GM12878 (cell line): ENCODE results near the gene VMP1. TPM values are rescaled to one million over a fixed set of nuclear protein-coding genes. Genes with fewer than 3 reads are reported as not detected.

Experiments
- ATAC-seq: fragments of 200-7000 bp; cut with Tn5 transposase; 3 replicates; pipeline ENCODE4 v1.9.1; 2020; ENCODE audit warnings: mild to moderate bottlenecking, moderate library complexity
- BruUV-seq: library from RNA; stranded (reverse); fragments of 400-500 nt; replicated peaks from 2 replicates; lab custom pipeline; 2021; lab: Mats Ljungman, UMichigan
- CTCF ChIA-PET: fragments of 300-600 bp; sonication (Branson Sonifier 250); formaldehyde crosslinking; extraction: SDS; loops from one replicate; lab custom pipeline; 2021; ENCODE audit warnings: inconsistent platforms; lab: Yijun Ruan, JAX
- POLR2A ChIA-PET: fragments of 350-600 bp; formaldehyde crosslinking; extraction: SDS; loops from one replicate; lab custom pipeline; 2021; ENCODE audit warnings: inconsistent platforms; lab: Charles Lee
- RAD21 ChIA-PET: fragments of 300-600 bp; sonication (Branson Sonifier 250); formaldehyde crosslinking; loops from one replicate; lab custom pipeline; 2023; ENCODE audit warnings: antibody characterized with exemption; ENCODE audit not compliant: unreplicated experiment; lab: Charles Lee
- SMC1A ChIA-PET: fragments of 300-600 bp; sonication (Branson Sonifier 250); formaldehyde crosslinking; loops from one replicate; lab custom pipeline; 2023; ENCODE audit not compliant: unreplicated experiment, uncharacterized antibody; lab: Charles Lee
- DNase-seq: peaks from one replicate; pipeline ENCODE4 v3.0.0-alpha.2; 2011; ENCODE audit warnings: low read depth, low spot score
- FAIRE-seq: peaks from 3 replicates; lab custom pipeline; 2011; peaks lifted over from hg19 to GRCh38; lab: Jason Lieb, UNC
- H2AFZ ChIP-seq: 2 replicates; pipeline ENCODE4 v1.6.0; 2011; ENCODE audit warnings: low read depth, low read length, control low read depth; ENCODE audit not compliant: control insufficient read depth
- H3K27ac ChIP-seq: 2 replicates; pipeline ENCODE4 v1.5.1; 2011; ENCODE audit warnings: control low read depth; ENCODE audit not compliant: control insufficient read depth, insufficient read depth
- H3K27me3 ChIP-seq, 2 experiments: replicated peaks in 1 of 2; 2 replicates each; pipeline versions ENCODE4 v1.6.0 to v1.6.1; 2011; ENCODE audit warnings: low read length in 1 of 2; ENCODE audit not compliant: control insufficient read depth in 2 of 2, insufficient read depth in 2 of 2
- H3K36me3 ChIP-seq, 2 experiments: 2 replicates each; pipeline ENCODE4 v1.5.1; 2011; ENCODE audit warnings: low read length in 1 of 2; ENCODE audit not compliant: control insufficient read depth in 2 of 2, insufficient read depth in 2 of 2
- H3K4me1 ChIP-seq: 2 replicates; pipeline ENCODE4 v1.6.1; 2011; ENCODE audit warnings: mild to moderate bottlenecking, low read length, moderate library complexity, mixed read lengths; ENCODE audit not compliant: control insufficient read depth, insufficient read depth
- H3K4me2 ChIP-seq: 2 replicates; pipeline ENCODE4 v1.6.0; 2011; ENCODE audit warnings: control low read depth; ENCODE audit not compliant: control insufficient read depth, insufficient read depth
- H3K4me3 ChIP-seq: fragments of 200-600 bp; sonication (generic); 2 replicates; pipeline ENCODE4 v1.5.1; 2016
- H3K79me2 ChIP-seq: 2 replicates; pipeline ENCODE4 v1.6.0; 2011; ENCODE audit warnings: low read length; ENCODE audit not compliant: control insufficient read depth, insufficient read depth
- H3K9ac ChIP-seq: 2 replicates; pipeline ENCODE4 v1.8.0; 2011; ENCODE audit warnings: low read length, control low read depth, mixed read lengths; ENCODE audit not compliant: control insufficient read depth, insufficient read depth
- H3K9me3 ChIP-seq: replicated peaks from 3 replicates; pipeline ENCODE4 v1.5.1; 2011; ENCODE audit warnings: mild to moderate bottlenecking, low read length; ENCODE audit not compliant: control insufficient read depth, insufficient read depth
- H4K20me1 ChIP-seq: 2 replicates; pipeline ENCODE4 v1.6.0; 2011; ENCODE audit not compliant: control insufficient read depth, insufficient read depth
- BACH1 ChIP-seq: fragments of 450-650 bp; IDR thresholded peaks from 2 replicates; pipeline ENCODE4 v1.6.1; 2017; ENCODE audit warnings: mild to moderate bottlenecking, borderline replicate concordance
- GATAD2B ChIP-seq: fragments of 450-650 bp; conservative IDR thresholded peaks from 2 replicates; pipeline ENCODE4 v1.6.1; 2017; ENCODE audit warnings: low read depth, mild to moderate bottlenecking, moderate library complexity
- HDAC6 ChIP-seq: fragments of 200-600 bp; sonication (generic); IDR thresholded peaks from one replicate; pipeline ENCODE4 v1.8.0; 2017; ENCODE audit warnings: antibody characterized with exemption; ENCODE audit not compliant: unreplicated experiment
- IKZF1 ChIP-seq: fragments of 450-650 bp; conservative IDR thresholded peaks from 2 replicates; pipeline ENCODE4 v1.6.1; 2017; ENCODE audit warnings: antibody characterized with exemption, mild to moderate bottlenecking
- JUNB ChIP-seq: IDR thresholded peaks from 2 replicates; pipeline ENCODE4 v1.6.1; 2016; ENCODE audit warnings: antibody characterized with exemption, mild to moderate bottlenecking
- NRF1 ChIP-seq: conservative IDR thresholded peaks from 2 replicates; pipeline ENCODE4 v1.6.1; 2011; ENCODE audit warnings: mild to moderate bottlenecking, low read depth, low read length, improper control_type of control experiment
- RCOR1 ChIP-seq: conservative IDR thresholded peaks from 2 replicates; pipeline ENCODE4 v1.6.1; 2012; ENCODE audit warnings: low read depth, low read length, improper control_type of control experiment
- RELA ChIP-seq: fragments of 450-650 bp; IDR thresholded peaks from 2 replicates; pipeline ENCODE4 v1.8.0; 2014; ENCODE audit warnings: borderline replicate concordance; ENCODE audit not compliant: partially characterized antibody
- TCF12 ChIP-seq: IDR thresholded peaks from 2 replicates; pipeline ENCODE4 v1.6.1; 2011; ENCODE audit warnings: low read depth, mild to moderate bottlenecking, low read length
- YY1 ChIP-seq: IDR thresholded peaks from 2 replicates; pipeline ENCODE4 v1.6.1; 2011; ENCODE audit warnings: low read depth, mild to moderate bottlenecking, low read length
- ZNF622 ChIP-seq: fragments of 450-650 bp; IDR thresholded peaks from 2 replicates; pipeline ENCODE4 v1.6.1; 2017; ENCODE audit warnings: mild to moderate bottlenecking, inconsistent platforms
- WGBS: methylation state at CpG from one replicate; pipeline ENCODE4 v1.1.6; 2016; ENCODE audit warnings: low lambda C conversion rate; ENCODE audit not compliant: insufficient replicate concordance, insufficient coverage; ENCODE audit errors: missing lambda C conversion rate; 5-methylcytosine and 5-hydroxymethylcytosine counted together
- in situ Hi-C: fragments of 300-500 bp; cut with MboI; formaldehyde crosslinking; loops from 9 replicates; pipeline ENCODE4 v1.14.3; 2018; ENCODE audit warnings: mixed read lengths
- intact Hi-C: fragments of 100-400 bp; cut with micrococcal nuclease; formaldehyde crosslinking; loops from one replicate; pipeline ENCODE4 v1.14.2; 2022; ENCODE audit not compliant: unreplicated experiment
- polyA plus RNA-seq, 11 experiments: library from polyadenylated mRNA; depleted of rRNA in 4 of 11; unstranded in 6 of 11; stranded (reverse) in 5 of 11; fragments of >200 nt; fragmentation: Nextera tagmentation in 4 of 11; fragmentation: Illumina TruSeq in 1 of 11; extraction: Ambion mirVana in 4 of 11; extraction: Trizol in 1 of 11; gene quantifications; 1 replicate in 1 of 11; 2 replicates in 10 of 11; pipeline versions ENCODE4 v1.2.1 to v1.2.3, GENCODE V29; 2011 to 2016; ENCODE audit warnings: inconsistent platforms in 2 of 11, missing spikeins in 2 of 11, low read depth in 1 of 11
- total RNA-seq, 4 experiments: library from RNA; depleted of rRNA in 3 of 4; stranded (reverse); fragments of >200 nt in 3 of 4; fragmentation: Illumina TruSeq in 1 of 4; extraction: Trizol in 1 of 4; gene quantifications; 2 replicates each; pipeline versions ENCODE4 v1.2.1 to v1.2.3, GENCODE V29; 2013 to 2021
- TF ChIP-seq, protein P1 (sequence below): fragments of 450-650 bp; IDR thresholded peaks from 2 replicates; pipeline ENCODE4 v1.6.1; 2018; ENCODE audit warnings: mild to moderate bottlenecking, low read depth, moderate library complexity; ENCODE audit not compliant: partially characterized antibody

VMP1 gene
- total and polyA plus RNA-seq, 10 of the 15 experiments (the other 5 are each of a cell fraction or from before 2014, with no cell fraction given) = 88.4 to 199 (median 132) TPM

DNA sequence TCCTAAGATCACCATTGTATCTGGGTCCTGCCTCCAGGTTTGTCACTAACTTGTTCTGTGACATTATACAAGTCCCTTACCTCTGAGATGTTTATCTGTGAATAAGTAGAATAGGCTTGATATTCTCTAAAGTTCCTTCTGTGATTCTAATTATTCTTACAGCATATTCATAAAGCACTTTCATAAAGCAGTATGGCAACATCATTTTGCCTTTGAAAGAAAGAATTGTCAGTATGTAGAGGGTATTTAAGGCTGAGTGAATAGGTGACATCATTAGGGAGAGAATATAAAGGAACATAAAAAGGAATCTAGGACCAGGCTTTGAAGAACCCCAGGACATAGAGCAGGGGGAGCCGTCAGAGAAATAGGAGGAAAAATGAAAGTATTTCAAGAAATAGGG is 15.6 kb downstream of the VMP1 start:
- no peak for ATAC-seq
- CTCF ChIA-PET = interaction anchor here (1.3 kb wide), 1 partner anchor 53 kb away, joined by 3 read pairs; no protein-coding TSS in a partner anchor
- Histone ChIP-seq H3K36me3 (no peaks in the 10 kb centered on the region), H3K27ac (no peak overlapping the region), H3K9ac (no peak overlapping the region), H3K4me2 (no peak overlapping the region), H2AFZ (no peak overlapping the region), H4K20me1 (no peaks in the 10 kb centered on the region), H3K4me1 (no peaks in the 10 kb centered on the region), H3K79me2 (peaks cover 16% of the 10 kb centered on the region), H3K27me3 (no peaks in the 10 kb centered on the region), H3K9me3 (no peaks in the 10 kb centered on the region), H3K4me3 (no peak overlapping the region)
- RAD21 ChIA-PET = no interaction called here
- TF ChIP-seq RCOR1 = no peak
- TF ChIP-seq YY1 = no peak
- TF ChIP-seq ZNF622 = no peak
- TF ChIP-seq HDAC6 = no peak
- TF ChIP-seq JUNB = no peak
- TF ChIP-seq NRF1 = no peak
- no peak for TF ChIP-seq BACH1
- TF ChIP-seq TCF12 = no peak
- TF ChIP-seq IKZF1 = no peak
- TF ChIP-seq, protein P1, sequence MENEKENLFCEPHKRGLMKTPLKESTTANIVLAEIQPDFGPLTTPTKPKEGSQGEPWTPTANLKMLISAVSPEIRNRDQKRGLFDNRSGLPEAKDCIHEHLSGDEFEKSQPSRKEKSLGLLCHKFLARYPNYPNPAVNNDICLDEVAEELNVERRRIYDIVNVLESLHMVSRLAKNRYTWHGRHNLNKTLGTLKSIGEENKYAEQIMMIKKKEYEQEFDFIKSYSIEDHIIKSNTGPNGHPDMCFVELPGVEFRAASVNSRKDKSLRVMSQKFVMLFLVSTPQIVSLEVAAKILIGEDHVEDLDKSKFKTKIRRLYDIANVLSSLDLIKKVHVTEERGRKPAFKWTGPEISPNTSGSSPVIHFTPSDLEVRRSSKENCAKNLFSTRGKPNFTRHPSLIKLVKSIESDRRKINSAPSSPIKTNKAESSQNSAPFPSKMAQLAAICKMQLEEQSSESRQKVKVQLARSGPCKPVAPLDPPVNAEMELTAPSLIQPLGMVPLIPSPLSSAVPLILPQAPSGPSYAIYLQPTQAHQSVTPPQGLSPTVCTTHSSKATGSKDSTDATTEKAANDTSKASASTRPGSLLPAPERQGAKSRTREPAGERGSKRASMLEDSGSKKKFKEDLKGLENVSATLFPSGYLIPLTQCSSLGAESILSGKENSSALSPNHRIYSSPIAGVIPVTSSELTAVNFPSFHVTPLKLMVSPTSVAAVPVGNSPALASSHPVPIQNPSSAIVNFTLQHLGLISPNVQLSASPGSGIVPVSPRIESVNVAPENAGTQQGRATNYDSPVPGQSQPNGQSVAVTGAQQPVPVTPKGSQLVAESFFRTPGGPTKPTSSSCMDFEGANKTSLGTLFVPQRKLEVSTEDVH = no peak
- no peak for TF ChIP-seq GATAD2B
- no peak for TF ChIP-seq RELA
- POLR2A ChIA-PET = no interaction called here
- DNase-seq = no peak
- 100% methylated on average over 1 of the region's 1 CpG for WGBS
- in situ Hi-C loops = no loop called here
- intact Hi-C loops = no loop called here
- BruUV-seq = no TSS peak
- FAIRE-seq = no peak
- SMC1A ChIA-PET = interaction anchor here (1.2 to 2.3 kb wide), 2 partner anchors 29 to 31 kb away, joined by 4 to 6 read pairs; no protein-coding TSS in a partner anchor
